NCI-H128 (cell line): ENCODE measurements around the gene MALSU1.
"Not testable (repeated sequence)": the region's sequence is repeated elsewhere in the genome, so short reads cannot be mapped to it uniquely, and the experiment has no call there.

Source experiments
- DNase-seq: peaks from one replicate; lab custom pipeline; 2025; ENCODE audit not compliant: unreplicated experiment; lab: John Stamatoyannopoulos, UW

The MALSU1 gene

GRCh38 chr7:23285657-23286646 is 13.2 kb upstream of the MALSU1 start:
- DNase-seq, result no peak

GRCh38 chr7:23287612-23288011 is 11.5 kb upstream of the MALSU1 start:
- no peak for DNase-seq

GRCh38 chr7:23290993-23291392 is 8.1 kb upstream of the MALSU1 start:
- no peak for DNase-seq

GRCh38 chr7:23291957-23292560 is 7.1 kb upstream of the MALSU1 start:
- no peak for DNase-seq

- no peak for DNase-seq
Measured at GRCh38 chr7:23292623-23293022, 6.5 kb upstream of the MALSU1 start.

GRCh38 chr7:23293500-23294073 is 5.6 kb upstream of the MALSU1 start:
- DNase-seq, result no peak

GRCh38 chr7:23294549-23295400 is 4.4 kb upstream of the MALSU1 start:
- DNase-seq, result no peak

- DNase-seq, result no peak
Measured at GRCh38 chr7:23295401-23295697, 3.8 kb upstream of the MALSU1 start.

- DNase-seq, result no peak
Measured at GRCh38 chr7:23298141-23298881, 828 bp upstream of the MALSU1 start.

GRCh38 chr7:23299770-23300300 is 696 bp downstream of the MALSU1 start:
- DNase-seq, result no peak

- DNase-seq, result no peak
Measured at GRCh38 chr7:23306936-23307521, 7.9 kb downstream of the MALSU1 start.

GRCh38 chr7:23308754-23309153 is 9.6 kb downstream of the MALSU1 start:
- DNase-seq, result no peak

GRCh38 chr7:23312141-23312540 is 13.0 kb downstream of the MALSU1 start:
- DNase-seq, result not testable (repeated sequence)

- DNase-seq, result no peak
Measured at GRCh38 chr7:23315366-23315765, 16.2 kb downstream of the MALSU1 start.

- no peak for DNase-seq
Measured at GRCh38 chr7:23331132-23331531, 32.0 kb downstream of the MALSU1 start.

GRCh38 chr7:23332193-23332592 is 33.1 kb downstream of the MALSU1 start:
- no peak for DNase-seq

- no peak for DNase-seq
Measured at GRCh38 chr7:23332910-23333612, 33.9 kb downstream of the MALSU1 start.

- no peak for DNase-seq
Measured at GRCh38 chr7:23333671-23334246, 34.6 kb downstream of the MALSU1 start.

GRCh38 chr7:23334482-23335056 is 35.4 kb downstream of the MALSU1 start:
- no peak for DNase-seq
